Small intestine (tissue), 7 donors: ENCODE measurements around the gene AKR7A3. TPM values are rescaled to one million over a fixed set of nuclear protein-coding genes. Genes with fewer than 3 reads are reported as not detected.

ENCODE experiments used
- DNase-seq, 2 donors: peaks; one replicate each; pipeline versions ENCODE4 v3.0.0 to v3.0.0-alpha.2; 2013
- FAIRE-seq: peaks from 2 replicates; lab custom pipeline; 2012; peaks lifted over from hg19 to GRCh38; lab: Jason Lieb, UNC
- H3K27ac ChIP-seq, 3 donors: one replicate each; pipeline ENCODE4 v1.5.1; 2013; ENCODE audit warnings: low read length in 2 of 3, mild to moderate bottlenecking in 2 of 3, control low read depth in 1 of 3, inconsistent platforms in 1 of 3, low read depth in 1 of 3, moderate library complexity in 1 of 3
- H3K27me3 ChIP-seq, 3 donors: one replicate each; pipeline ENCODE4 v1.6.1; 2013; ENCODE audit warnings: low read length in 3 of 3, inconsistent platforms in 1 of 3; ENCODE audit not compliant: control insufficient read depth in 3 of 3, insufficient read depth in 3 of 3
- H3K36me3 ChIP-seq, 3 donors: one replicate each; pipeline ENCODE4 v1.6.1; 2013; ENCODE audit warnings: low read length in 3 of 3, inconsistent platforms in 1 of 3, low read depth in 1 of 3, mild to moderate bottlenecking in 1 of 3, moderate library complexity in 1 of 3; ENCODE audit not compliant: control insufficient read depth in 3 of 3, insufficient read depth in 2 of 3
- H3K4me1 ChIP-seq, 3 donors: one replicate each; pipeline ENCODE4 v1.6.1; 2013; ENCODE audit warnings: low read length in 2 of 3, inconsistent platforms in 1 of 3, low read depth in 1 of 3, mild to moderate bottlenecking in 1 of 3, moderate library complexity in 1 of 3; ENCODE audit not compliant: control insufficient read depth in 3 of 3, insufficient read depth in 2 of 3
- H3K4me3 ChIP-seq, 3 donors: one replicate each; pipeline ENCODE4 v1.5.1; 2013; ENCODE audit warnings: low read length in 3 of 3, control low read depth in 1 of 3, inconsistent platforms in 1 of 3, low read depth in 1 of 3, mild to moderate bottlenecking in 1 of 3, moderate library complexity in 1 of 3
- H3K9me3 ChIP-seq, 2 donors: one replicate each; pipeline ENCODE4 v1.6.1; 2013; ENCODE audit warnings: low read depth in 1 of 2, low read length in 1 of 2; ENCODE audit not compliant: control insufficient read depth in 2 of 2, insufficient read depth in 1 of 2
- WGBS, 3 donors: extraction: QIAGEN DNeasy Blood & Tissue Kit; methylation state at CpG; one replicate each; pipeline ENCODE4 v1.1.7; 2013; 5-methylcytosine and 5-hydroxymethylcytosine counted together
- polyA plus RNA-seq, 4 donors: library from polyadenylated mRNA; stranded (reverse) in 3 of 4; unstranded in 1 of 4; fragments of 200-250 nt in 3 of 4; fragments of 120-200 nt in 1 of 4; gene quantifications; one replicate each; pipeline versions ENCODE4 v1.2.1 to v1.2.3, GENCODE V29; 2013
- donor health status: healthy with polysubstance abuse.
- donor health status: control.
- donor health status: control.
- donor health status: Bipolar disorder and iron deficiency.
- donor health status: healthy.

Gene AKR7A3
- polyA plus RNA-seq, 4 donors = 3.4 to 1,138 (median 636) TPM

- FAIRE-seq (no peak), DNase-seq (peak in 1 of 2 donors; percentile 31)
- H3K27ac ChIP-seq = peak overlapping the region; percentile 81 to 97 (median 91)
- 6 to 11% (median 8%) methylated on average over 14 of the region's 14 CpGs for WGBS, 3 donors
- peaks cover 0 to 32% (median 0%) of the 10 kb centered on the region in 3 donors for H3K36me3 ChIP-seq
- no peaks in the 10 kb centered on the region for H3K27me3 ChIP-seq
- no peaks in the 10 kb centered on the region for H3K9me3 ChIP-seq
- peak overlapping the region; percentile 68 to 90 (median 70) for H3K4me3 ChIP-seq
- peaks cover 0 to 12% (median 6%) of the 10 kb centered on the region in 3 donors for H3K4me1 ChIP-seq
Observed at GRCh38 chr1:19250629-19251304, 37.8 kb downstream of the AKR7A3 start.

GRCh38 chr1:19240673-19241538 is 47.7 kb downstream of the AKR7A3 start:
- H3K4me1 ChIP-seq = no peaks in the 10 kb centered on the region
- no peak overlapping the region for H3K4me3 ChIP-seq
- no peak overlapping the region for H3K27ac ChIP-seq
- FAIRE-seq (no peak), DNase-seq (peak; percentile 55 to 69)
- 70 to 74% (median 72%) methylated on average over 7 of the region's 7 CpGs for WGBS, 3 donors
- no peaks in the 10 kb centered on the region for H3K9me3 ChIP-seq
- no peaks in the 10 kb centered on the region for H3K27me3 ChIP-seq
- peaks cover 32 to 74% (median 35%) of the 10 kb centered on the region in 3 donors for H3K36me3 ChIP-seq

- Histone ChIP-seq H3K27me3 (no peaks in the 10 kb centered on the region), H3K36me3 (peaks cover 35 to 76% (median 36%) of the 10 kb centered on the region in 3 donors), H3K27ac (no peak overlapping the region), H3K9me3 (no peaks in the 10 kb centered on the region), H3K4me1 (no peaks in the 10 kb centered on the region), H3K4me3 (no peak overlapping the region)
- DNase-seq = no peak
- 85 to 92% (median 86%) methylated on average over 7 of the region's 7 CpGs for WGBS, 3 donors
- FAIRE-seq = no peak
Observed at GRCh38 chr1:19239876-19240275, 48.7 kb downstream of the AKR7A3 start.

GRCh38 chr1:19234224-19234623 is 54.3 kb downstream of the AKR7A3 start:
- 94 to 96% (median 95%) methylated on average over 3 of the region's 3 CpGs for WGBS, 3 donors
- Histone ChIP-seq H3K9me3 (no peaks in the 10 kb centered on the region), H3K27ac (no peak overlapping the region), H3K4me3 (no peak overlapping the region), H3K27me3 (no peaks in the 10 kb centered on the region), H3K4me1 (no peaks in the 10 kb centered on the region), H3K36me3 (peaks cover 34 to 73% (median 40%) of the 10 kb centered on the region in 3 donors)
- DNase-seq (no peak), FAIRE-seq (no peak)

Other genes with a start within 250 kb of the AKR7A3 start
- 100 to 1,000 TPM in 3 of 4 donors, 10 to 100 TPM in 1; 85.9 to 275 (median 143) TPM for gene UBR4, start 78.5 kb downstream of the AKR7A3 start, polyA plus RNA-seq
- 10 to 100 TPM in 2 of 4 donors, 1 to 10 TPM in 2; 4.2 to 33.4 (median 12.5) TPM for gene EMC1, start 37.2 kb downstream of the AKR7A3 start, polyA plus RNA-seq
- gene MRTO4, start 37.0 kb downstream of the AKR7A3 start, polyA plus RNA-seq = 10 to 100 TPM in 3 of 4 donors, 1 to 10 TPM in 1; 7.6 to 40.3 (median 17.5) TPM
- 100 to 1,000 TPM in 2 of 4 donors, 10 to 100 TPM in 2; 73.2 to 153 (median 119) TPM for gene AKR7A2, start 23.4 kb upstream of the AKR7A3 start, polyA plus RNA-seq
- gene SLC66A1, start 23.6 kb upstream of the AKR7A3 start, polyA plus RNA-seq = 10 to 100 TPM; 14.6 to 46.7 (median 30.0) TPM
- 100 to 1,000 TPM; 245 to 292 (median 276) TPM for gene CAPZB, start 196.8 kb upstream of the AKR7A3 start, polyA plus RNA-seq